GM18520 (cell line): ENCODE data around the gene PITHD1.
"Not testable (repeated sequence)": the region's sequence is repeated elsewhere in the genome, so short reads cannot be mapped to it uniquely, and the experiment has no call there.

ENCODE experiments used
- ATAC-seq: cut with Tn5 transposase; IDR thresholded peaks from one replicate; pipeline ENCODE4 v1.9.1; 2021; ENCODE audit not compliant: unreplicated experiment

Gene PITHD1

GRCh38 chr1:23777979-23778814 lies at the start of gene PITHD1:
Gene PITHD1, plus strand, starts transcription at chr1:23778418. Its CDS starts 98 bp downstream, at chr1:23778516.
- ATAC-seq: peak; percentile 50

- ATAC-seq: no peak
These were observed 45.6 kb upstream of the PITHD1 start for GRCh38 chr1:23732363-23733224.

GRCh38 chr1:23733281-23733680 lies 44.9 kb upstream of the PITHD1 start:
- ATAC-seq: not testable (repeated sequence)

GRCh38 chr1:23736437-23737134 lies 41.6 kb upstream of the PITHD1 start:
- peak; percentile 49 for ATAC-seq

- no peak for ATAC-seq
These were observed 36.6 kb upstream of the PITHD1 start for GRCh38 chr1:23741609-23742008.

- no peak for ATAC-seq
These were observed 35.4 kb upstream of the PITHD1 start for GRCh38 chr1:23742670-23743286.

DNA sequence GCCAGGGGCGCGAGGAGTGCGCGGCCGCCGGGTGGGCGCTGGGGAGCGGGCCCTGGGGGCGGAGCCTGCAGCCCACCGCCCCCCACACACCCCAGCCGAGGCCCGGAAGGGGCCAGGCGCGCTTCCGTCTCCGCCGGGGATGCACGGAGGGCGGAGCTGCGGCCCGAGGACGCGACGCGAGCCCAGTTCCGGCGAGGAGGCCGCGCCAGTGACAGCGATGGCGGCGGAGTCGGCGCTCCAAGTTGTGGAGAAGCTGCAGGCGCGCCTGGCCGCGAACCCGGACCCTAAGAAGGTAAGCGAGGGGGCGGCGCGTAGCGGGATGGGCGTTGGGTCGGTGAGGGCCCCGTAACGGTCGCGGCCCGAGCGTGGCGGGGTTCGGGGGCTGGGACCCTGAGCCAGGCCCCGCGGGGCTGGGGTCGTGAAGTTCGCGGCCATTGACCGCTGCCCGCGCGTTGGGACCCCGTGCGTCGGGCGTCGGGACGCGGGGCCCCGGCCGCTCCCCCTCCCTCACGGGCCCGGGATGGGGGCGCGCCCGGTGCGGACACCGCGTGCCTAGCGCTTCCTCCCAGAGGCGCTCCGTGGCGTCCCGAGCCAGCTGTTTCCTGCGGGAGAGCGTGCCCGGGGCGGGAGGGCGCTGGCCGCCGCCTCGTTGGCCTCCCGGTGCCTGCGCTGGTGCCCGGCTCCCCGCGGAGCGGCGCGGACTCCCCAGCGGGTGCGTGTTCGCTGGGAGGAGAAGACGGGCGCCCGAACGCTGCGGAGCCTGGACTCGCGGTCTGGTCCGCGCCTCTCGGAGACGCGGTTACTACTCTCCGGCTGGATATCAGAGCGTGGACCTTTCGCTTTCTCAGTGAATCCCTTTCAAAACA lies 34.7 kb upstream of the PITHD1 start, which contains the start of gene ELOA:
Gene ELOA (plus strand): TSS at position 185 of the 866 bp plus-strand sequence. CDS start 33 bp downstream, at position 218.
- ATAC-seq: peak; percentile 60

DNA sequence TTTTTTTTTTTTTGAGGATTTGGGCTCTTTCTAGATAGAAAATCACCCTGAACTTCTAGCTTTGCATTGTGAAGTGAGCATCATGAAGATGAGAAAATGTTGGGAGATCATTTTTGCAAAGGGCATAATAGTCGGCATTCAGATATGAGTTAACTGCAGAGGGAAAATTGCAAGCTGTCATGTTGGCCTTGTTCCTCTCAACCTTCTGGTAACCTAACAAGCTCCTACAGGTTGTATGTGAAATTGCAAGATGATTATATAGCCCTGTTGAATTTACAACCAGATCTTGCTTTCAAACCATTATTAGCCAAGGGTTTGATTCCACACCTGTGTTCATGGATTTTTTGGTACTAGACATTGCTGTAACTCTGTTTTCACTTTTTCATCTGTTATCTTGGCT lies 32.7 kb upstream of the PITHD1 start:
- no peak for ATAC-seq

GRCh38 chr1:23748016-23748415 lies 30.2 kb upstream of the PITHD1 start:
- ATAC-seq: no peak

DNA sequence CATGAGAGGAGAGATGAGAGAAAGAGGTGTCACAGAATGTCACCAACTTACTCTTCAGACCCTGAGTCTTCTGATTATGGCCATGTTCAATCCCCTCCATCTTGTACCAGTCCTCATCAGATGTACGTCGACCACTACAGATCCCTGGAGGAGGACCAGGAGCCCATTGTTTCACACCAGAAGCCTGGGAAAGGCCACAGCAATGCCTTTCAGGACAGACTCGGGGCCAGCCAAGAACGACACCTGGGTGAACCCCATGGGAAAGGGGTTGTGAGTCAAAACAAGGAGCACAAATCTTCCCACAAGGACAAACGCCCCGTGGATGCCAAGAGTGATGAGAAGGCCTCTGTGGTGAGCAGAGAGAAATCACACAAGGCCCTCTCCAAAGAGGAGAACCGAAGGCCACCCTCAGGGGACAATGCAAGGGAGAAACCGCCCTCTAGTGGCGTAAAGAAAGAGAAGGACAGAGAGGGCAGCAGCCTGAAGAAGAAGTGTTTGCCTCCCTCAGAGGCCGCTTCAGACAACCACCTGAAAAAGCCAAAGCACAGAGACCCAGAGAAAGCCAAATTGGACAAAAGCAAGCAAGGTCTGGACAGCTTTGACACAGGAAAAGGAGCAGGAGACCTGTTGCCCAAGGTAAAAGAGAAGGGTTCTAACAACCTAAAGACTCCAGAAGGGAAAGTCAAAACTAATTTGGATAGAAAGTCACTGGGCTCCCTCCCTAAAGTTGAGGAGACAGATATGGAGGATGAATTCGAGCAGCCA lies 27.0 kb upstream of the PITHD1 start:
- no peak for ATAC-seq

DNA sequence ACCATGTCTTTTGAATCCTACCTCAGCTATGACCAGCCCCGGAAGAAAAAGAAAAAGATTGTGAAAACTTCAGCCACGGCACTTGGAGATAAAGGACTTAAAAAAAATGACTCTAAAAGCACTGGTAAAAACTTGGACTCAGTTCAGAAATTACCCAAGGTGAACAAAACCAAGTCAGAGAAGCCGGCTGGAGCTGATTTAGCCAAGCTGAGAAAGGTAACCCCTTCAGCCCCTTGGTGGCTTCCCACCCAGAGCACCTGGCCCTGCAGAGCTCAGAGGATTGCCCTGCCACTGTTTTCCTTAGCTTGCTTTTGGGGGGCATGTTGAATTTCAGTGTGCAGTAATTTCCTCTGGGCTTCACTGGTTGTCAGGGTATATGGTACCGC lies 26.4 kb upstream of the PITHD1 start:
- ATAC-seq: no peak

DNA sequence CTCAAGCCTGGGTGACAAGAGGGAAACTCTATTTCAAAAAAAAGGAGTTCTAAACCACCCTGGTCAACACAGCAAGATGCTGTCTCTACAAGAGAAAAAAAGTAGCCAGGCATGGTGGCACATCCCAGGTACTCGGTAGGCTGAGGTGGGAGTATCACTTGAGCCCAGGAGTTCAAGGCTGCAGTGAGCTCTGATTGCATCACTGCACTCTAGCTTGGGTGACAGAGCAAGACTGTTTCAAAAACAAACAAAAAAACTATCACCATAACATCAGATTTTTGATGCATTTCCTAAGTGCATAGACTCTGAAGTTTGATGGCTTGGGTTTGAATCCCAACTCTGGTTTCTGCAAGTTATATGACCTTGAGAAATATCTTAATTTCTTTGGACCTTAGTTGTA lies 25.3 kb upstream of the PITHD1 start:
- no peak for ATAC-seq

DNA sequence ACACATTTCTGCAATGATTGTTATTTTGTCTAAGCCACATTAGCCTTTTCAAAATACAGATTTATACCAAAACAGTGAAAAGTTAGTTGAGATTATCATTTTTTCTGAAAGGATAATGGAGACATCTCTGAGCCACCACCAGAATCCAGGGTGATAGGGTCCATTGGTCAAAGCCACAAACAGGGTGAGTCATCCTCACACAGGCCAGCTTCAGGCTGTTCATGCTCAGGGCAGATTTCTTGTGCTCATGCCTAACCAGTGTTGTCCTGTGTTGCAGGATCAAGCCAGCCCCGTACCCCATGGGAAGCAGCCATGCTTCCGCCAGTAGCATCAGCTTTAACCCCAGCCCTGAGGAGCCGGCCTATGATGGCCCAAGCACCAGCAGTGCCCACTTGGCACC lies 21.5 kb upstream of the PITHD1 start:
- ATAC-seq: no peak

GRCh38 chr1:23757812-23758211 lies 20.4 kb upstream of the PITHD1 start:
- ATAC-seq: no peak

DNA sequence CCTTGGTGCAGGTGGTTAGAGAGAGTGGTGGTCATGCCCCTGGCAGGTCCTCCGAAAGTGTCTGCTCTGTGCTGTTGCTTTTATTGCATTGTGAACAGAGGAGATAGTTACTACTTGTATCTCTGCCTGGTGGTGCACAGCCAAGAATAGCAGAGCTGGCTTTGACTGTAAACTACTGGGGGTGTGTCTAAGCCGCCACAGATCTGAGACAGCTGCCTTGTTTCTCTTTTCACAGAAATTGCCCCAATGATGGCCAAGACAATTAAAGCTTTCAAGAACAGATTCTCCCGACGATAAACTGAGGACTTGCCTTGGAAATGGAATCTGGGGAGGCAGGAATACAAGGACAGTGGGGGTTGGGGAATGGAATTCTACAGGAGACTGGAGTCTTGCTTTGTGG lies 18.9 kb upstream of the PITHD1 start:
- ATAC-seq: no peak

GRCh38 chr1:23763041-23763577 lies 15.1 kb upstream of the PITHD1 start:
- ATAC-seq: no peak

DNA sequence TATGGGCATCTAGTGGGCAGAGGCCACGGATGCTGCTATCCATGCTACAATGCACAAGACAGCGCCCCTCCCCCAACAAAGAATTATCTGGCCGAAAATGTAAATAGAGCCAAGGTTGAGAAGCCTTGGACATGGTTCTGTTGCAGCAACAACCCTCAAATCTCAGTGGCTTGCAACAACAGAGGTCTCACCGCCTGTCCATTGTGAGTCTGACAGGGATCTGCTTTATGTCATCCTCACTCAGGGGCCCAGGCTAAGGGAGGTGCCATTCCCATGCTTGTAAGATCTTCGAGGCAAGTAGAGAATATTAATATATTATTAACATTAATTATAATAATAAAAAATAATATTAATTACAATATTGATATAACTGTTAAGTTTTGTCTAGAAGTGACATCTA lies 9.5 kb upstream of the PITHD1 start:
- no peak for ATAC-seq

- no peak for ATAC-seq
These were observed 6.0 kb upstream of the PITHD1 start for GRCh38 chr1:23772049-23772853.
